Fibroblast of lung (primary cell): ENCODE data around the gene SMKR1.

Source experiments
- EZH2 ChIP-seq: IDR thresholded peaks from 2 replicates; pipeline ENCODE4 v1.5.1; 2012; ENCODE audit warnings: low read length, control low read depth, mild to moderate bottlenecking; ENCODE audit errors: missing control alignments
- TF ChIP-seq, protein P1 (sequence below), 2 donors: IDR thresholded peaks in 1 of 2; conservative IDR thresholded peaks in 1 of 2; 1 replicate in 1 of 2; 2 replicates in 1 of 2; pipeline ENCODE4 v1.5.1; 2011 to 2012; ENCODE audit warnings: low read length in 2 of 2, control low read depth in 1 of 2, inconsistent platforms in 1 of 2, low read depth in 1 of 2, mild to moderate bottlenecking in 1 of 2

- TF ChIP-seq, protein P1, sequence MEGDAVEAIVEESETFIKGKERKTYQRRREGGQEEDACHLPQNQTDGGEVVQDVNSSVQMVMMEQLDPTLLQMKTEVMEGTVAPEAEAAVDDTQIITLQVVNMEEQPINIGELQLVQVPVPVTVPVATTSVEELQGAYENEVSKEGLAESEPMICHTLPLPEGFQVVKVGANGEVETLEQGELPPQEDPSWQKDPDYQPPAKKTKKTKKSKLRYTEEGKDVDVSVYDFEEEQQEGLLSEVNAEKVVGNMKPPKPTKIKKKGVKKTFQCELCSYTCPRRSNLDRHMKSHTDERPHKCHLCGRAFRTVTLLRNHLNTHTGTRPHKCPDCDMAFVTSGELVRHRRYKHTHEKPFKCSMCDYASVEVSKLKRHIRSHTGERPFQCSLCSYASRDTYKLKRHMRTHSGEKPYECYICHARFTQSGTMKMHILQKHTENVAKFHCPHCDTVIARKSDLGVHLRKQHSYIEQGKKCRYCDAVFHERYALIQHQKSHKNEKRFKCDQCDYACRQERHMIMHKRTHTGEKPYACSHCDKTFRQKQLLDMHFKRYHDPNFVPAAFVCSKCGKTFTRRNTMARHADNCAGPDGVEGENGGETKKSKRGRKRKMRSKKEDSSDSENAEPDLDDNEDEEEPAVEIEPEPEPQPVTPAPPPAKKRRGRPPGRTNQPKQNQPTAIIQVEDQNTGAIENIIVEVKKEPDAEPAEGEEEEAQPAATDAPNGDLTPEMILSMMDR (conservative IDR thresholded peaks at IDR 0.05 in 1 of 2, IDR thresholded peaks at IDR 0.05 in 1 of 2; ENCODE audit: low read depth in 1 of 2, low read length in 2 of 2): no peak
- no peak for TF ChIP-seq EZH2
Observed at GRCh38 chr7:129512192-129512591, 9.9 kb downstream of the SMKR1 start.
